ENCODE measurements around the gene ZNF335. TPM values are rescaled to one million over a fixed set of nuclear protein-coding genes. Genes with fewer than 3 reads are reported as not detected.
A peak's percentile ranks its signal among the peaks of the same experiment; 100 is the strongest.
"Not testable (repeated sequence)": the region's sequence is repeated elsewhere in the genome, so short reads cannot be mapped to it uniquely, and the experiment has no call there.

The ZNF335 gene
- total RNA-seq, 2 donors from 2014 or later = 21.4 to 43.4 TPM

GRCh38 chr20:45993197-45993951, 21.4 kb upstream of the ZNF335 start:
- TF ChIP-seq CTCF (IDR thresholded peaks at IDR 0.05) (no peak), POLR2AphosphoS5 (IDR thresholded peaks at IDR 0.05) (no peak), POLR2A (IDR thresholded peaks at IDR 0.05) (no peak)
- Histone ChIP-seq H3K27me3 (replicated peaks; ENCODE audit: insufficient read depth) (no peaks in the 10 kb centered on the region), H3K4me1 (replicated peaks) (no peaks in the 10 kb centered on the region), H3K27ac (no peak overlapping the region), H3K36me3 (no peaks in the 10 kb centered on the region), H3K9me3 (no peaks in the 10 kb centered on the region), H3K4me3 (no peak overlapping the region)
- intact Hi-C loops (cut with DNase I) = no loop called here
- DNase-seq (ENCODE audit: low spot score) = no peak
- WGBS = 64% methylated on average over 12 of the region's 12 CpGs

- WGBS = 84% methylated on average over 3 of the region's 3 CpGs
- Histone ChIP-seq H3K9me3 (no peaks in the 10 kb centered on the region), H3K27ac (no peak overlapping the region), H3K27me3 (replicated peaks; ENCODE audit: insufficient read depth) (no peaks in the 10 kb centered on the region), H3K4me1 (replicated peaks) (no peaks in the 10 kb centered on the region), H3K36me3 (no peaks in the 10 kb centered on the region), H3K4me3 (no peak overlapping the region)
- DNase-seq (ENCODE audit: low spot score) = no peak
- no peak for TF ChIP-seq POLR2AphosphoS5 (IDR thresholded peaks at IDR 0.05)
- TF ChIP-seq POLR2A (IDR thresholded peaks at IDR 0.05) = no peak
- no peak for TF ChIP-seq CTCF (IDR thresholded peaks at IDR 0.05)
- intact Hi-C loops (cut with DNase I) = no loop called here
Observed at GRCh38 chr20:45991616-45992015, 19.6 kb upstream of the ZNF335 start.

- 64% methylated on average over 6 of the region's 6 CpGs for WGBS
- H3K4me3 ChIP-seq; H3K27me3 ChIP-seq (replicated peaks; ENCODE audit: insufficient read depth); H3K36me3 ChIP-seq; H3K4me1 ChIP-seq (replicated peaks); DNase-seq (ENCODE audit: low spot score); intact Hi-C loops (cut with DNase I); H3K27ac ChIP-seq; H3K9me3 ChIP-seq: not testable (repeated sequence)
Observed at GRCh38 chr20:45988830-45989229, 16.8 kb upstream of the ZNF335 start.

- no peaks in the 10 kb centered on the region for H3K36me3 ChIP-seq
- no peaks in the 10 kb centered on the region for H3K4me1 ChIP-seq (replicated peaks)
- intact Hi-C loops (cut with DNase I) = no loop called here
- TF ChIP-seq POLR2A (IDR thresholded peaks at IDR 0.05) (no peak), CTCF (IDR thresholded peaks at IDR 0.05) (peak; percentile 27 to 78 (median 54))
- no peaks in the 10 kb centered on the region for H3K9me3 ChIP-seq
- H3K4me3 ChIP-seq = no peak overlapping the region
- 5% methylated on average over 16 of the region's 16 CpGs for WGBS
- H3K27ac ChIP-seq = no peak overlapping the region
- peak; percentile 38 for DNase-seq (ENCODE audit: low spot score)
- H3K27me3 ChIP-seq (replicated peaks; ENCODE audit: insufficient read depth) = no peaks in the 10 kb centered on the region
Observed at GRCh38 chr20:45987108-45987780, 15.2 kb upstream of the ZNF335 start.

GRCh38 chr20:45985573-45985972, 13.6 kb upstream of the ZNF335 start:
- Histone ChIP-seq H3K4me1 (replicated peaks) (no peaks in the 10 kb centered on the region), H3K9me3 (no peaks in the 10 kb centered on the region), H3K36me3 (no peaks in the 10 kb centered on the region), H3K27me3 (replicated peaks; ENCODE audit: insufficient read depth) (no peaks in the 10 kb centered on the region), H3K27ac (no peak overlapping the region), H3K4me3 (no peak overlapping the region)
- DNase-seq (ENCODE audit: low spot score) = no peak
- 63% methylated on average over 7 of the region's 7 CpGs for WGBS
- intact Hi-C loops (cut with DNase I) = no loop called here
- no peak for TF ChIP-seq POLR2AphosphoS5 (IDR thresholded peaks at IDR 0.05)
- TF ChIP-seq POLR2A (IDR thresholded peaks at IDR 0.05) = no peak
